Stimulated activated CD4-positive, alpha-beta T cell treated with anti-CD3 and anti-CD28 coated beads, Interleukin-4, amount 100 ng/mL, for 24 hours (primary cell): ENCODE results near the gene RASGRF2.
"Not testable (repeated sequence)": the region's sequence is repeated elsewhere in the genome, so short reads cannot be mapped to it uniquely, and the experiment has no call there.

Source experiments
- DNase-seq: peaks from one replicate; pipeline ENCODE4 v3.0.0-alpha.2; 2020

The RASGRF2 gene

DNA sequence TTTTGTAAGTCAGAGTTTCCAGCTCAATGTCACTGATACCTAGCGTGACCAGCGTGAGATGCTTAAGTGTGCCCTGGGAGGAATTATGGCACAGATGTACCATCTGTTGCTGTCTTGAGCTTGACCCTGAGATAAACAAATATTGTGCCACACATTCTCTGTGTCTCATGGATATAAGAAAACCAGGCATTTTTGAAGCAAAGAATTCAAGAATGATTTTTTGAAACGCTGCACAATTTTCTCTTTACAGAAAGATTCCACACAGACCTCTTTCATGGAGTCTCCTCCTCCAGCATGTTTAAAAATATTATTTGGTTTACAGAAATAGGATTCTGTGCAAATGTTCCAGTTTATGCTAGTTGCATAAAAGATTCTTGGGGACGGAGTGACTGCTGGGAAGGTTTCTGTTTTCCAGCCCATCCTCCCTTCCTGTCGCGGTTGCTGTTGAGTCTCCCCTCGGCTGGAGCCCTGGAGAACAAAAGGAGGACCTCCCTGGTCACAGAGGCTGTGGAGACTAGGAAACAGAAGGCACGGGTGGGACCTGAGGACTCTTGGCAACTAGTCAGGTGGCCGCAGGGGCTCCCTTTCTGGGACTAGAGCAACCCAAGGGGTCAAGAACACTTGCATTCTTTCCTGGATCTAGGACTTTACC, 120.8 kb downstream of the RASGRF2 start:
- no peak for DNase-seq

- no peak for DNase-seq
Observed at GRCh38 chr5:81081461-81081835, 121.3 kb downstream of the RASGRF2 start.

GRCh38 chr5:81086881-81087281, 126.7 kb downstream of the RASGRF2 start:
- DNase-seq, result no peak

DNA sequence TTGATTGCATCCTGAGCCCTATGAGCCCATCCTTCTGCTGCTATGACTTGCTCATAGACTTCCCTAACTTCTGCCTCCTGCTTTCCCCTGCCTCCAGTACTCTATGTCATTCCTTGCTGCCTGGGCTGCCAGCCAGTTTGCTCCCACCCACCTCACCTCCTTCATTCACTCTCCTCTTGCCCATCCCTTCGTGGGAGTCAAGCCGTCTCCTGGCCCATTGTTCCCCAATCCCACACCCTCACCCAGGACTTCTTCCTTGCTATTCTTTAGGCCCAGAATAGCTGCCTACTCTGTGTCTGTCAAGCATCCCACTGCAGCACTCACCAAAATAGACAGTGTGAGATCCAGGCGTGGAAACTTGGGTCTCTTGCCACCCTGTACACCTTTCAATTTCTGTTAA, 131.0 kb downstream of the RASGRF2 start:
- no peak for DNase-seq

DNA sequence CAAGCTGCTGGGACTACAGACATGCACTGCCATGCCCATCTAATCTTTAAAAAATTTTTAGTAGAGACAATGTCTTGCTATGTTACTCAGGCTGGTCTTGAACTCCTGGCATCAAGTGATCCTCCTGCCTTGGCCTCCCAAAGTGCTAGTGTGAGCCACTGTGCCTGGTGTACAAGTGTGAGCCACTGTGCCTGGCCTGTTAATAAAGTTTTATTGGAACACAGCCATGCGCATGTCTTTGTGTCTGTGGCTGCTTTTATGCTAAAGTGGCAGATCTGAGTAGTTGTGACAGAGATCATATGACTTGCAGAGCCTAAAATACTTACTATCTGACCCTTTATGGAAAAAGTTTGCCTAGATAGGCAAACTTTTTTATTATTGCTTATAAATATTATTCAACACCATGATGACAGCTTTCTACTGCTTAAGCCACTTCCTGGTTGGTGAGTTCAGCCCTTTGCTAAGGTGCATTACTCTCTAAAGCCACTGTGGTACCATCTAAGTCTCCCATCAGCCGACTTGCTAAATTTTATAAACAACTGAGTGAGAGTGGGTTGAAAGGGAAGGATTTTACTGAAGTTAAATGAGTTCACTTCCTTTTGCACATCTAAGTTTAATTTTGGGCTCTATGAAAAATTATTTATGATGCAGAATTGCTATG, 133.5 kb downstream of the RASGRF2 start:
- DNase-seq, result no peak

DNA sequence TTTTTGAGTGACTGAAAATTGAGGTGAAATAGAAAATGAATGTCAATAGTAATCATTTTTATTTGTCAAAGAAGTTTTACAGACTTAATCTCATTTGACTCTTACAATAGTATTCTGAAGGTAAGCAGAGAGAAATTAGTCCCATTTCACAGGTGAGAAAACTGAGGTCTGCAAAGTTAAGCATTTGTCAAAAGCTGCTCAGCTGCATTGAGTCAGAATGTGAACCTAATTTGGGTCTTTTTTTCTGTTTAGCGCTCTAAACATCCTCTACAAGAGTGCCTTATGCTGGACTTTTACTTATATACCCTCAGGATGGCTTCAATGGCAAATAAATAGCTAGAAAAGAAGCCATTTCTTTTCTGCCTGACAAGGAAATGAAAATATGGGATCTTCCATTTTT, 135.7 kb downstream of the RASGRF2 start:
- no peak for DNase-seq

- DNase-seq, result no peak
Observed at GRCh38 chr5:81097713-81098112, 137.6 kb downstream of the RASGRF2 start.

DNA sequence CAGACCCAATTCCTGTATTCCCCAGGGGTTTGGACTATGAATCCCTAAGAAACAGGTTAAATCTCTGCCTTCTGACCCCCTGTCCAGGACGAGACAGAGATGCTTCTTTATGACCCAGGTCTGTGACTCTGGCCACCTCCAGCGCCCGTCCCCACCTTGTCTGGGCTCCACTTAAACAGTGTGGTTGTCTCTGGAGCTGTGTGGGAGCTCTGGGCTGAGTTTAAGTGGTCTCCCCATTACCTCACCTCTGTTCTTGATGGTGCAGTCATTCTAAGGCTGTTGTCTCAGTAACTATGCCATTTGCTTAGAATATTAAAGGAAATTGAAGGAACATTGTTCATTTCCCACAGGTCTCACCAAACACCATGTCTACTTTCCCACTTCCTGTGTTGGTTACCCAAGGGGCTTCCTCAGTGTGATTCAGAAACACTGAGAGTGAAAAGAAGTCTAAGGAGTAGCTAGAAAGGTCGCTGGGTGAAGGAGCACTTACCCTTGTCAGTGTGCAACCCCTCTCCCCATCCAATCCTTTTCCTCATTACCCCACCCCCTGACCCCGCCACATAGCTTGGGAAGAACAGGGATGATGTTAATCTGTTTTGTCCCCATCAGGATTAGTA, 145.2 kb downstream of the RASGRF2 start:
- DNase-seq, result no peak

GRCh38 chr5:81115261-81115660, 155.1 kb downstream of the RASGRF2 start:
- no peak for DNase-seq

GRCh38 chr5:81117566-81117965, 157.4 kb downstream of the RASGRF2 start:
- DNase-seq, result no peak

GRCh38 chr5:81121273-81121672, 161.1 kb downstream of the RASGRF2 start:
- no peak for DNase-seq

DNA sequence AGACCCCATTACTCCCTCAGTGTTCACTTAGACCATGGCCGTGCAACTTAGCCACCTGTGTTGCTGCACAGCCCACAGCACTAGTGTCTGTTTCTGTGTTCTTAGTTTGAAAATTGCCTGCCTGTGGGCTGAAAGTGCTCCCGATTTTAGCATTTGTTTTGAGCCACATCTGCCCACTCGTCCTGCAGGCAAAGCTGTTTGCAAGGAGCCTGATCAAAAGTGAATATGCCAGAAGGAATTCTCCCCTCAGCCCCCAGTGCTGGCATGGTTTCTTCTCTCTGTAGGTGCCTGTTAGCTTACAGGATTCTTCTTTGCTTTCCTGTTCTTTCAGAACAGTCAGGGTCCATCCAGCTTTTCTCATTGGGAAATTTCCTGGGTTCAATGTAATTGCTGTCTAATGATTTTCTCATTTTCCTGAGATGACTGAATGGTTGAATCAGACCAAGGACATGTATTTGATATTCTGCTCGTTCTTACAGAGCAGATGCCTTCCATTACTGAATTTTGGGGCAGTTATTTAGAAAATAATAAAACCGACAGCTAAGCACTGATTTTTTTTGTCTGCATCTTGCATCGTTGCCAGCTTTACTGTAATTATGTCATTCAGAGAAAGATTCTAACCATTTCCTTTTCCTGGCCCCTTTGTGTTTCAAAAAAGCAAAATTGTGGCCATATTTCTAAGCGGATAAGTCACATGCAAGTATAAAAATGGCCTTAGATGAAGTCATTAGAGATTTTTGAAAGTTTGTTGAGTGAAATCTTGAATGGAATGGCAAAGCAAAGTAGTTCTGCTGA, 161.9 kb downstream of the RASGRF2 start:
- DNase-seq, result no peak

DNA sequence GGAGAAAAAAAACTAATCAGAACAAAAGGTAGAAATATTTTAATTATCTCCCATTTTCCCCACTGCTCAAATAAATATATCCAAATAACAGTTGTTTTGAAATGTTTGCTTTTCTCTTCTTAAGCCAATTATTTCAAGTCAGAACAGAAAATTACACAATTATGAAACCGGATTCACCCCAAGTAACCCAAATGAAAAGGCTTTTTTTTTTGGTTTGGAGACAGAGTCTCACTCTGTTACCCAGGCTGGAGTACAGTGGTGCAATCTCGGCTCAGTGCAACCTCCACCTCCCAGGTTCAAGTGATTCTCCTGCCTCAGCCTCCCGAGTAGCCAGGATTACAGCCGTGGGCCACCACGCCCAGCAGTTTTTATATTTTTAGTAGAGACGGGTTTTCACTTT, 164.5 kb downstream of the RASGRF2 start:
- DNase-seq, result not testable (repeated sequence)

DNA sequence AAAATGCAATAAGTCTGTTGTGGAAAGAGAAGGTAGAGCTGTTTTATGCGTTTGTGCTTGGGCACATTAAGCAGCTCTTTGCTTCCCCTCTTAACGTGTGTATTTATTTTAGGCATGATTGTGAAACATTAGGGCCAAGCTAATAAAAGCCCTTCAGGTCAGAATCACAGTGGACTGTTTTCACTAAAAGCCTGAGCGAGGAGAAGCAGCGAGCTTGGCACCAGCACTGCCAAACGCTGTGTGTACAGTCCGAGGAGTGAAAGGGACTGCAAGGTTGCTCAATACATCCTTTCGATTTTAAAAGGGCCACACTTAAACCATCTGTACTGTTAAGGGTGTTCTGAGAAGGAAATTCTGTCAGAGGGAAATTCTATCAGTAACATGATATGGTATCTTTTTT, 165.8 kb downstream of the RASGRF2 start:
- no peak for DNase-seq

DNA sequence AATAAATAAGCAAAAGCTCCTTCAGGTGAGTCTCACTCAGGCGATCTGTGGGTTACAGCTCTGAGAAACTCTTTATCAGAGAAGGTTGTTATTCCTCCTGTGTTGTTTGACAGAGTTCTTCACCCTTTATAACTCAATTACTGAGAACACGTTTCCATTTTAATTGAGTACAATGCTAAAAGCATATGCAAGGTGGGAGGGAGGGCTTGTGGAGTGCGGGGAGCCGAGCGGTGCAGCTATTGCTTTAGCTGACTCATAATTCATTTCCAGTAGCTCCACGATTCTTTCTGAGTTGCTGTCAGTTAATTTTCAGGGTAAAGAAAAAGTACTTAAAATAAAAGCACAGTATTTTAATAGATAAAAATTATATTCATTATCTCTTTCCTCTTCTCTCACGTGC, 168.3 kb downstream of the RASGRF2 start:
- DNase-seq, result no peak

DNA sequence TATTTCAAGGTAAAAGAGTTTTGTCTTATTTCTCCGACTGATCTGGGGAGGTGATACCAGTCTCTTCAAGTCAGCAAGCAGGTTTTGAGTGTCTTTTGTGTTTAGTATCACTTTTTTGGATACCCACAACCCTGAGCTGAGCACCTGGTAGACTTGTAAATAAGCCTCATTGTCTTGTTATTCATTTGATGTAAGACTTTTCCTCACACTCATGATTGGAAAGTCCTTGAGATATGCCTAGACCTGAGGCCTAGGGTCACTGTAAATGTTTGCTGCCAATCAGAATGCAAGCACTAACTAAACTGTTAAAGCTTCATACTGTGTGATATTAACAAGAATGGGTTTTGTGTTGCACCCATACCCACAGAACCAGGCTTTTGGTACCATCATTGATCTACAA, 172.2 kb downstream of the RASGRF2 start:
- DNase-seq, result no peak

DNA sequence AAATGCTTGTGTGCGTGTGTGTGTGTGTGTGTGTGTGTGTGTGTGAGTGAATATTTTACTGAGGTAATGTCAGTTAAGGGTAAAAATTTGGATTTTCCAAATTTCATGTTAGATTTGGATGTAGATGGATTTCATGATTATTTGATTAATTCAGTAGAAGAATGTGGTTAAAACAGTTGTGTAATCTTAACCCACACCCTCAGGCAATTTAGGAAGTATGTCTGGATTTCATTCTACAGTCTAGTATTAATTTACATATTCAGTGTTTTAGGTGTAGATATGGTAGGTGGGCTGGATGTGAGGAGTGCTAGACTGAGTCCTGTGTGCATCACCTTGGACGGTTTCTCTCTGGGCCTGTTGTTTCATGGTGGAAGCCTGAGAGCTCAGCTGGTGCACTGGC, 173.9 kb downstream of the RASGRF2 start:
- no peak for DNase-seq

GRCh38 chr5:81134566-81134965, 174.4 kb downstream of the RASGRF2 start:
- DNase-seq, result no peak

- DNase-seq, result no peak
Observed at GRCh38 chr5:81136557-81136956, 176.4 kb downstream of the RASGRF2 start.

DNA sequence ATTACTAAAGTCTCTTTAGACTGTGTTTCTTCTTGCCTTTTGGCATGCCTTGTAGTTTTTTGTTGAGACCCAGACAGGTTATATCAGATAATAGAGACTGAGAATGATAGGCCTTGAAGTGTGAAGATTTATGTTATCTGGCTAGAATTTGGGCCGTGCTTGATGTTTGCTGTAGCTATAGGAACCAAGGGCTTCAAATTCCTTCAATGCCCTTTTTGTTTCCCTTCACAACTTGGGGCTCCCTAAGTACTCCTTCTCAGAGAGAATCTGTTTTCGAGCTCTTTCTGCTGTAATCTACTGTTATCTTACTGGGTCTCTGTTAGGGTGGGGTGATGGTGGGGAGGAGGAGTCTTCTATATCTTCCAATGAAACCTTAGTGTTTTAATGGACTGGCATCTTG, 177.7 kb downstream of the RASGRF2 start:
- DNase-seq, result no peak

GRCh38 chr5:81140441-81140840, 180.3 kb downstream of the RASGRF2 start:
- DNase-seq, result no peak

- no peak for DNase-seq
Observed at GRCh38 chr5:81140943-81141342, 180.8 kb downstream of the RASGRF2 start.

DNA sequence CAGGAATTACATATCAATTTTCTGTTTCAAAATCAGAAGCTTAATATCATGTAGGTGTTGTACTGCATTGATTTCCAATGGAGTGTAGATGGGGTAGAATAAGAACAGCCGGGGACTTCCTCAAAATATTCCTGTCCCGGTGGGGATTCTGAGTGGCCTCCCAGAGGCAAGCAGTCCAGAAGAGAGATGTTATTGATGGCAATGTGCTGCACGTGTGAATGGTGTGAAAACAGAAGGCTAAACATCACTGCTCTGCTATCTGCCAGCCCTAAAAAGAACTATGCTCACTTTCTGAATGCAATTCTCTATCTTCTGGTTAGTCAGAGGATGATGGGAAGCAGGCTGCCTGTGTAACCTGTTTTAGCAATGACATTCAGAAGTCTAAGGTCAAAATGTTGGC, 181.9 kb downstream of the RASGRF2 start:
- DNase-seq, result no peak
